Mesendoderm (in vitro differentiated cells): ENCODE data around the gene ZFC3H1.

Experiments
- DNase-seq: peaks from one replicate; pipeline ENCODE4 v3.0.0; 2013
- H2AK5ac ChIP-seq: 2 replicates; pipeline ENCODE4 v1.6.1; 2013; ENCODE audit warnings: low read length, inconsistent platforms
- H2BK120ac ChIP-seq: 2 replicates; pipeline ENCODE4 v1.6.1; 2013; ENCODE audit warnings: low read depth, mild to moderate bottlenecking, low read length, moderate library complexity, mixed read lengths
- H2BK15ac ChIP-seq: replicated peaks from 2 replicates; pipeline ENCODE4 v1.6.1; 2013; ENCODE audit warnings: low read depth, mild to moderate bottlenecking, moderate library complexity
- H2BK5ac ChIP-seq: 2 replicates; pipeline ENCODE4 v1.6.1; 2013; ENCODE audit warnings: low read length, inconsistent platforms
- H3K18ac ChIP-seq: 2 replicates; pipeline ENCODE4 v1.6.1; 2013; ENCODE audit warnings: mild to moderate bottlenecking, low read length, mixed read lengths
- H3K23ac ChIP-seq: one replicate; pipeline ENCODE4 v1.6.1; 2013; ENCODE audit warnings: low read length
- H3K27ac ChIP-seq: 2 replicates; pipeline ENCODE4 v1.5.1; 2013; ENCODE audit warnings: low read depth, mild to moderate bottlenecking, inconsistent platforms, low read length, moderate library complexity
- H3K27me3 ChIP-seq: 2 replicates; pipeline ENCODE4 v1.6.1; 2013; ENCODE audit warnings: low read length, control low read depth, mild to moderate bottlenecking, inconsistent platforms; ENCODE audit not compliant: insufficient read depth, poor library complexity
- H3K36me3 ChIP-seq: 2 replicates; pipeline ENCODE4 v1.6.1; 2013; ENCODE audit warnings: low read length, inconsistent platforms; ENCODE audit not compliant: control insufficient read depth, insufficient read depth
- H3K4ac ChIP-seq: one replicate; pipeline ENCODE4 v1.6.1; 2013; ENCODE audit warnings: low read depth, mild to moderate bottlenecking, low read length, moderate library complexity
- H3K4me1 ChIP-seq: 2 replicates; pipeline ENCODE4 v1.6.1; 2013; ENCODE audit warnings: low read depth, low read length, inconsistent platforms; ENCODE audit not compliant: control insufficient read depth
- H3K4me2 ChIP-seq: 2 replicates; pipeline ENCODE4 v1.6.1; 2013; ENCODE audit warnings: low read length
- H3K4me3 ChIP-seq: 2 replicates; pipeline ENCODE4 v1.5.1; 2013; ENCODE audit warnings: mild to moderate bottlenecking, low read length
- H3K56ac ChIP-seq: one replicate; pipeline ENCODE4 v1.6.1; 2013; ENCODE audit warnings: low read length
- H3K79me1 ChIP-seq: 2 replicates; pipeline ENCODE4 v1.6.1; 2013; ENCODE audit warnings: low read length, inconsistent platforms
- H3K79me2 ChIP-seq: 2 replicates; pipeline ENCODE4 v1.6.1; 2013; ENCODE audit warnings: mild to moderate bottlenecking, low read length; ENCODE audit not compliant: control insufficient read depth, insufficient read depth
- H3K9ac ChIP-seq: 2 replicates; pipeline ENCODE4 v1.6.1; 2013; ENCODE audit warnings: low read length, inconsistent platforms
- H4K5ac ChIP-seq: one replicate; pipeline ENCODE4 v1.6.1; 2013; ENCODE audit warnings: low read length
- H4K8ac ChIP-seq: one replicate; pipeline ENCODE4 v1.6.1; 2013; ENCODE audit warnings: low read depth, mild to moderate bottlenecking, control low read depth, low read length, moderate library complexity
- WGBS: extraction: QIAGEN DNeasy Blood & Tissue Kit; methylation state at CpG from one replicate; pipeline ENCODE4 v1.1.7; 2013; ENCODE audit warnings: low lambda C conversion rate, missing lambda C conversion rate; ENCODE audit not compliant: insufficient coverage; ENCODE audit errors: extremely low coverage; 5-methylcytosine and 5-hydroxymethylcytosine counted together

ZFC3H1 gene

GRCh38 chr12:71610031-71610795 is 53.4 kb downstream of the ZFC3H1 start:
- Histone ChIP-seq H3K4ac (no peak overlapping the region), H2BK15ac (no peak overlapping the region), H3K23ac (no peak overlapping the region), H3K4me2 (no peak overlapping the region), H3K18ac (no peak overlapping the region), H3K27ac (no peak overlapping the region), H3K4me1 (no peaks in the 10 kb centered on the region), H4K8ac (no peak overlapping the region), H3K4me3 (no peak overlapping the region), H2BK120ac (no peak overlapping the region), H3K27me3 (no peaks in the 10 kb centered on the region), H2AK5ac (no peak overlapping the region), H3K56ac (no peak overlapping the region), H2BK5ac (no peak overlapping the region), H3K79me1 (no peaks in the 10 kb centered on the region), H4K5ac (no peak overlapping the region), H3K79me2 (no peaks in the 10 kb centered on the region), H3K36me3 (peaks cover 1% of the 10 kb centered on the region), H3K9ac (no peak overlapping the region)
- DNase-seq: no peak
- no CpG with 5 or more reads among the region's 6 CpGs for WGBS

- Histone ChIP-seq H2BK15ac (no peak overlapping the region), H3K4me2 (no peak overlapping the region), H3K27me3 (no peaks in the 10 kb centered on the region), H3K36me3 (peaks cover 1% of the 10 kb centered on the region), H3K56ac (no peak overlapping the region), H3K79me2 (no peaks in the 10 kb centered on the region), H4K8ac (no peak overlapping the region), H3K4me1 (no peaks in the 10 kb centered on the region), H2BK120ac (no peak overlapping the region), H2BK5ac (no peak overlapping the region), H3K23ac (no peak overlapping the region), H3K4me3 (no peak overlapping the region), H3K27ac (no peak overlapping the region), H3K18ac (no peak overlapping the region), H2AK5ac (no peak overlapping the region), H3K4ac (no peak overlapping the region), H3K79me1 (no peaks in the 10 kb centered on the region), H3K9ac (no peak overlapping the region), H4K5ac (no peak overlapping the region)
- no peak for DNase-seq
- no CpG with 5 or more reads among the region's 4 CpGs for WGBS
Observed at GRCh38 chr12:71607494-71608330, 55.9 kb downstream of the ZFC3H1 start.

DNA sequence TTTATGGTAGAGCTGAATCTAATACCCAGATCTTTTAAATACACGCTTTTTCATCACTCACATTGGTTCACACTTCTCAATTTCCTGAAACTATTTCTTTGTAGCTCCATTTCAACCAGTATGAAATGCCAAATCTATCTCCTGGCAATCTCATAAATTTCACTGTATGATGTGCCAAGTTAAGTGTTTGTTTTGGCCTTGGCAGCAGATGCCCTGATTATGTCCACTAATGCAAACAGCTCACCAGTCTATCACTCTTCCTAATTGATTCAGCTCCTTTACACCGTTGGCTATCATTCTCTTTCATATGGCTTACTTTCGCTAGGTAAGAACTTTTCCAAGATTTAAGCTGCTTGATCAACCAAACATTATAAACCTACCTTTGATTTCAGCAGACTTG is 58.6 kb downstream of the ZFC3H1 start:
- no peak overlapping the region for H3K4me3 ChIP-seq
- no peak overlapping the region for H2BK15ac ChIP-seq
- no peak overlapping the region for H3K23ac ChIP-seq
- H3K79me2 ChIP-seq: no peaks in the 10 kb centered on the region
- no peaks in the 10 kb centered on the region for H3K79me1 ChIP-seq
- DNase-seq: no peak
- H4K8ac ChIP-seq: no peak overlapping the region
- H3K4me1 ChIP-seq: no peaks in the 10 kb centered on the region
- H3K4me2 ChIP-seq: no peak overlapping the region
- H4K5ac ChIP-seq: no peak overlapping the region
- H3K4ac ChIP-seq: no peak overlapping the region
- no peak overlapping the region for H2BK5ac ChIP-seq
- no peaks in the 10 kb centered on the region for H3K27me3 ChIP-seq
- no peak overlapping the region for H3K9ac ChIP-seq
- WGBS: no CpG with 5 or more reads among the region's 3 CpGs
- no peak overlapping the region for H3K27ac ChIP-seq
- H3K36me3 ChIP-seq: peaks cover 1% of the 10 kb centered on the region
- no peak overlapping the region for H2AK5ac ChIP-seq
- H2BK120ac ChIP-seq: no peak overlapping the region
- H3K18ac ChIP-seq: no peak overlapping the region
- no peak overlapping the region for H3K56ac ChIP-seq

DNA sequence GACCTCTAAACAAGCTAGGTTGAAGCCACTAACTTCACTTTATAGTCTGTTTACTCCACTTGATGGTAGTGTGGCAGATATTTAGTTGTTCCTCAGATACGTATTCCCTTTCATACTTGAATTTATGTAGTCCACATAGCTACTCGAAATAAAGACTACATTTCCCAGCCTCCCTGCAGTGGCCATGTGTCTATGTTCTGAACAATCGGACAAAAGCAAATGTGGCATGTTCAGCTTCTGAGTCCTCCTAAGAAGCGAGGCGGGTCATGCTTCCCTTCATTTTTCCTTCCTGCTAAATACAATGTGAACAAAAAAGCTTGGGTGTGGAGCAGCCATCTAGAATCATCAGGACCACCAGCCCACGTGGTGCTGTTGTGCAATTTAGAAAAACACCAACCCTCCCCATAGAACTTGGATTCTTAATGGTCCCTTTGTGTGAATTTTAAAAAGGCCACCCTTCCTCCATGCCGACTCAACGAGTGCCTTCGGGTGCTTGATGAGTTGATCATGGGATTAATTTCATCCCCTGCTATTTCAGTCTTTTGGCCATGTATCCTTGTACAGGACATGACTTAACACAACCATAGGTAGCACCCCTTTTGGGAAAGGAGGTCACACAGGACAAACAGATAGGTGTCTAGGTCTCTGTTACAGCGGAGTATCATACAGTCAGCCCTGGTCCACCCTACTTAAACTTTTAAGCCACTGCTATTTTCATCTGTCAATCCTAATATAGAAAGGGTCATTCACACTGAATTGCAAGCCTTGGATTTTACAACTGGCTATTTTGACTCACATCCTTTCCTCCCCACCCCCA is 60.7 kb downstream of the ZFC3H1 start:
- no peak overlapping the region for H3K27ac ChIP-seq
- no peak overlapping the region for H2BK15ac ChIP-seq
- H3K36me3 ChIP-seq: no peaks in the 10 kb centered on the region
- no peak overlapping the region for H3K9ac ChIP-seq
- no peaks in the 10 kb centered on the region for H3K79me1 ChIP-seq
- H2AK5ac ChIP-seq: no peak overlapping the region
- no peak overlapping the region for H4K5ac ChIP-seq
- no peak overlapping the region for H2BK120ac ChIP-seq
- WGBS: no CpG with 5 or more reads among the region's 10 CpGs
- no peak overlapping the region for H3K23ac ChIP-seq
- H3K27me3 ChIP-seq: no peaks in the 10 kb centered on the region
- H3K4me1 ChIP-seq: no peaks in the 10 kb centered on the region
- no peak overlapping the region for H3K18ac ChIP-seq
- no peak overlapping the region for H3K4me2 ChIP-seq
- H2BK5ac ChIP-seq: no peak overlapping the region
- H3K79me2 ChIP-seq: no peaks in the 10 kb centered on the region
- no peak overlapping the region for H3K4me3 ChIP-seq
- DNase-seq: no peak
- H3K56ac ChIP-seq: no peak overlapping the region
- H3K4ac ChIP-seq: no peak overlapping the region
- no peak overlapping the region for H4K8ac ChIP-seq

DNA sequence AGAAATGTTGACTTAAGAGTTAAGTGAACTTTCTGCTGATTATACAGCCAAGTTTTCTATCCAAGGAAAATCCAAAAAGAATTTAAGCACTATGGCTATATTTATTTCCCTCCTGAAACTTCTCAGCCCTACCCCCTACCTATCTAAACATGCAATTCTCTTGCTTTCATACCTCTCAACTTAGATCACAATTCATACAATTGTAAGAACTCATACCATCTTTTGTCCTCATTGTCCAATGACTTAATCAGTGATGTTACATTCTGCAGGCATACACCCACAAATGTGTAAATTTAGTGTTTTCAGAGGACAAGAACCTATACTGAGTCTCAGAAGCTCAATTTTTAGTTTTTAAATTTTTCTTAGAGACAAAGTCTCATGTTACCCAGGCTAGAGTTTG is 62.1 kb downstream of the ZFC3H1 start:
- H2BK15ac ChIP-seq: no peak overlapping the region
- H3K9ac ChIP-seq: no peak overlapping the region
- no peak overlapping the region for H3K4me2 ChIP-seq
- no peak overlapping the region for H2BK120ac ChIP-seq
- no peak overlapping the region for H3K27ac ChIP-seq
- no peak overlapping the region for H4K5ac ChIP-seq
- no peak overlapping the region for H4K8ac ChIP-seq
- no peaks in the 10 kb centered on the region for H3K27me3 ChIP-seq
- no peaks in the 10 kb centered on the region for H3K79me1 ChIP-seq
- H3K79me2 ChIP-seq: no peaks in the 10 kb centered on the region
- no peak overlapping the region for H3K56ac ChIP-seq
- no peaks in the 10 kb centered on the region for H3K4me1 ChIP-seq
- H3K18ac ChIP-seq: no peak overlapping the region
- DNase-seq: no peak
- no peak overlapping the region for H2BK5ac ChIP-seq
- no peak overlapping the region for H3K4ac ChIP-seq
- no peak overlapping the region for H2AK5ac ChIP-seq
- H3K23ac ChIP-seq: no peak overlapping the region
- no peak overlapping the region for H3K4me3 ChIP-seq
- no peaks in the 10 kb centered on the region for H3K36me3 ChIP-seq
